Aorta (tissue), 5 donors: ENCODE measurements around the gene MAGOHB. TPM values are rescaled to one million over a fixed set of nuclear protein-coding genes. Genes with fewer than 3 reads are reported as not detected.
"Not testable (repeated sequence)": the region's sequence is repeated elsewhere in the genome, so short reads cannot be mapped to it uniquely, and the experiment has no call there.

Experiments used
- ATAC-seq: fragments of 200-7000 bp; cut with Tn5 transposase; one replicate; pipeline ENCODE4 v1.9.1; 2022; ENCODE audit warnings: moderate library complexity; ENCODE audit not compliant: low FRiP score
- DNase-seq, 2 donors: peaks; one replicate each; pipeline ENCODE4 v3.0.0-alpha.2; 2020
- H3K27ac ChIP-seq, 2 donors: one replicate each; pipeline ENCODE4 v1.5.1; 2013; ENCODE audit warnings: low read length in 2 of 2, mild to moderate bottlenecking in 2 of 2, moderate library complexity in 2 of 2, control low read depth in 1 of 2, inconsistent platforms in 1 of 2, low read depth in 1 of 2
- H3K27me3 ChIP-seq, 2 donors: one replicate each; pipeline ENCODE4 v1.6.1; 2013; ENCODE audit warnings: control low read depth in 1 of 2, low read length in 1 of 2, mild to moderate bottlenecking in 1 of 2, moderate library complexity in 1 of 2; ENCODE audit not compliant: insufficient read depth in 2 of 2, control insufficient read depth in 1 of 2
- H3K36me3 ChIP-seq, 2 donors: one replicate each; pipeline ENCODE4 v1.6.1; 2013; ENCODE audit warnings: control low read depth in 1 of 2, low read length in 1 of 2, mild to moderate bottlenecking in 1 of 2; ENCODE audit not compliant: insufficient read depth in 2 of 2, control insufficient read depth in 1 of 2
- H3K4me1 ChIP-seq, 2 donors: one replicate each; pipeline ENCODE4 v1.6.1; 2013; ENCODE audit warnings: low read length in 2 of 2, control low read depth in 1 of 2, mild to moderate bottlenecking in 1 of 2, moderate library complexity in 1 of 2; ENCODE audit not compliant: insufficient read depth in 2 of 2, control insufficient read depth in 1 of 2
- H3K4me3 ChIP-seq, 2 donors: one replicate each; pipeline ENCODE4 v1.5.1; 2013; ENCODE audit warnings: low read length in 2 of 2, control low read depth in 1 of 2, mild to moderate bottlenecking in 1 of 2
- H3K9me3 ChIP-seq: one replicate; pipeline ENCODE4 v1.6.1; 2013; ENCODE audit warnings: mild to moderate bottlenecking, low read length; ENCODE audit not compliant: control insufficient read depth
- WGBS, 2 donors: extraction: QIAGEN DNeasy Blood & Tissue Kit; methylation state at CpG; one replicate each; pipeline ENCODE4 v1.1.7; 2013; 5-methylcytosine and 5-hydroxymethylcytosine counted together
- intact Hi-C, 2 donors: fragments of 100-400 bp; cut with DNase I; formaldehyde crosslinking; loops; one replicate each; pipeline versions ENCODE4 v1.14.2 to v1.15.0; 2022
- long read RNA-seq, 2 donors: library from polyadenylated mRNA; unstranded; transcript quantifications; one replicate each; pipeline ENCODE4 v2.0.0, GENCODE V29; 2020 to 2021
- polyA plus RNA-seq, 2 donors: library from polyadenylated mRNA; stranded (reverse); fragments of 200-250 nt; gene quantifications; one replicate each; pipeline ENCODE4 v1.2.3, GENCODE V29; 2013
- total RNA-seq, 2 donors: library from RNA; stranded (reverse); fragmentation: NEBNext Ultra II Directional; extraction: Animal tissue kit (Norgen Biotek cat#: 25700); gene quantifications; one replicate each; pipeline ENCODE4 v1.2.1, GENCODE V29; 2021
- donor health status: healthy with polysubstance abuse.
- donor health status: Bipolar disorder and iron deficiency.
- donor health status: DM: no; HTN: no; CAD: no.
- donor health status: DM: no; HTN: no; CAD: no.
- donor health status: DM: yes; HTN: yes; CAD: no.

MAGOHB gene
- total RNA-seq (10 to 100 TPM; 13.6 to 18.1 TPM), polyA plus RNA-seq (10 to 100 TPM; 16.4 to 27.4 TPM)
- long read RNA-seq, donor 1, transcript MAGOHB-201 (5 exons, 2,623 nt): major isoform, 5 of 9 reads
- long read RNA-seq, donor 1, partial matches to known transcripts: 1 of 9 reads
- long read RNA-seq, donor 1, other reads (novel, unspliced or antisense): 3 of 9 reads
- long read RNA-seq, donor 2, partial matches to known transcripts: 0 of 5 reads
- long read RNA-seq, donor 2, other reads (novel, unspliced or antisense): 0 of 5 reads

DNA sequence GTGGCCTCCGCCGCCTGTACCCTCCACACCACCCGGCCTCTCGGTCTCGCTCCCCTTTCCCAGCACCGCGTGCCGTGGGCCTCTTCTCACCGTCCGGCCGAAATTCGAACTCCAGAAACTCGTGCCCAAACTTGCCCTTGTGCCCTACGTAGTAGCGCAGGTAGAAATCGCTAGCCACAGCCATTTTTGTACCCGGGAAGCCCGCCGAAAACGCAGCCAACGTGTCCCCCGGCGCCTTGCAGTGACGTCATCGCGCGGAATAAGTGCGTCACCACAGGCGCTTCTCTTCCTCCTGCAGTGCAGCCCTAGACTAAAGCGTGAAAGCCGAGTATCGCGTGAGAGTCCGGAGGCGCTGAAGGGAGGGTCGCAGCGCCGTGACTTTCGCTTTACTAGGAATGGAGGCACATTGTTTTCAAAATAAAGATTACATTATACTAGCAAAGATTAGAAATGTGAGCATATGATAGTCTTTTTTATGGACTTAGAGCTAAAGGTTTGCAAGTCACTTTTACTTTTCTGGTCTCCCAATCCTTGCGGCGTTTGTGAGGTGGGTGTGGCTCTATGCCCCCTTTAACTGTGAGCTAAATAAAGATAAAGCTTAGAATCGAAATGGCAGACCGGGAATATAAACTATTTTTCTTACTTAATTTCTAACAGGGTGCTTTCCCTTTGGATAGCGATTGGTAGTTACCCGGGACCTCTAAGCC lies at the start of gene MAGOHB:
TSS of gene MAGOHB (minus strand) at position 261 of the 707 bp plus-strand sequence. CDS start at position 184, 77 bp downstream.
- H3K4me3 ChIP-seq: peak within 1 kb of the TSS; percentile 73 to 93
- whole genome bisulfite sequencing, 2 donors: 0% methylated on average over 45 of the region's 45 CpGs
- DNase-seq: peak; percentile 97 to 99
- peak; percentile 99 for ATAC-seq
- H3K4me1 ChIP-seq: peaks cover 0 to 3% of the 10 kb centered on the region in 2 donors
- H3K9me3 ChIP-seq: no peaks in the 10 kb centered on the region
- H3K36me3 ChIP-seq: no peaks in the 10 kb centered on the region
- H3K27ac ChIP-seq: peak within 1 kb of the TSS; percentile 9 to 24
- intact Hi-C loops: loop anchor here (1.0 to 10.0 kb wide), 4 partner anchors 111 to 871 kb away; partner anchors contain the start of gene YBX3 (in 2 of the 2)
- no peaks in the 10 kb centered on the region for H3K27me3 ChIP-seq

DNA sequence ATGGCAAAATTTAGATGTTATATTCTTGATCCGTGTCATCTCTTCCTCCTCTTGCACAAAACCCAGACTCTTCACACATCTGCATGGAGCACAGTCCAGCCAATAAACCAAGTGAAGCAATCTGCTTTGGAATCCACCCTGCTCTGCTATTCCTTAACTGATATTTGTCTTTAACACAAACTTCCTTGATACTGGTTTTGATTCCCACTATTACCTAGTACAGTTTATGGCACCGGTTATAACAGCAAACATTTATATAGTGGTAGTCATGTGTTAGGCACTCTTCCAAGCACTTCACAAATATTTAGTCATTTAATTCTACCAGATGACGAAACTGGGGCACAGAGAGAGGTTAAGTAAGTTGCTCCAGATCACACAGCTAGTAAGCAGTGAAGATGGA lies 47.9 kb upstream of the MAGOHB start:
- intact Hi-C loops: no loop called here

DNA sequence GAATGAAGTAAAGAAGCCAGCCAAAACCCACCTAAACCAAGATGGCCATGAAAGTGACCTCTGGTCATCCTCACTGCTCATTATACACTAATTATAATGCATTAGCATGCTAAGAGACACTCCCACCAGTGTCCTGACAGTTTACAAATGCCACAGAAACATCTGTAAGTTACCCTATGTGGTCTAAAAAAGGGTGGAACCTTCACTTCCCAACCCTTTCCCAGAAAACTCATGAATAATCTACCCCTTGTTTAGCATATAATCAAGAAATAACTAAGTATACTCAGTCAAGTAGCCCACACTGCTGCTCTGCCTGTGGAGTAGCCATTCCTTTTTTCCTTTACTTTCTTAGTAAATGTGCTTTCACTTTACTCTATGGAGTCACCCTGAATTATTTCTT lies 40.6 kb upstream of the MAGOHB start:
- Histone ChIP-seq H3K27ac (no peak overlapping the region), H3K4me1 (no peaks in the 10 kb centered on the region), H3K4me3 (no peak overlapping the region), H3K36me3 (no peaks in the 10 kb centered on the region), H3K27me3 (no peaks in the 10 kb centered on the region), H3K9me3 (no peaks in the 10 kb centered on the region)
- no peak for DNase-seq
- intact Hi-C loops: no loop called here
- ATAC-seq: no peak

More for the DNA sequence above, 47.9 kb upstream of the MAGOHB start:
- no peak overlapping the region for H3K27ac ChIP-seq
- ATAC-seq (no peak), DNase-seq (no peak)
- no peaks in the 10 kb centered on the region for H3K36me3 ChIP-seq
- H3K4me3 ChIP-seq: no peak overlapping the region
- no peaks in the 10 kb centered on the region for H3K9me3 ChIP-seq
- H3K4me1 ChIP-seq: no peaks in the 10 kb centered on the region
- H3K27me3 ChIP-seq: no peaks in the 10 kb centered on the region
- 58 to 59% methylated on average over 3 of the region's 3 CpGs for WGBS, 2 donors

DNA sequence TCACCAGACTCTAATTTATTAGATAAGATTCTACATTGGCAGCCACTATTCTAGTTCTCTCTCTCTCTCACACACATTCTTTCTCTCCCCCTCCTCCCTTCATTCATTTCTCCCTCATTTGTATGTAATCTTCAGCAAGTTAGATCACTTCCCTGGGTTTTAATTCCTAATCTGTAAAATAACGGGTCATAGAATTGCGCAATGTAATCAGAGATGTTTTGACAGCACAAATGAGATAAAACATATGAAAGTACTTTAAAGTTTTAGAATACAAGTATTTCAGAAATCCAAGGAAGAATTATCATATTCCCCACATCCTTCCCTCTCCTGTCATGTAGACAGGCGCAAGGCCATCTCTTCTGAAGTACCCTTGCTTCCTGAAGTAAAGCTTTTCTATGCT lies 38.8 kb upstream of the MAGOHB start:
- no peaks in the 10 kb centered on the region for H3K36me3 ChIP-seq

DNA sequence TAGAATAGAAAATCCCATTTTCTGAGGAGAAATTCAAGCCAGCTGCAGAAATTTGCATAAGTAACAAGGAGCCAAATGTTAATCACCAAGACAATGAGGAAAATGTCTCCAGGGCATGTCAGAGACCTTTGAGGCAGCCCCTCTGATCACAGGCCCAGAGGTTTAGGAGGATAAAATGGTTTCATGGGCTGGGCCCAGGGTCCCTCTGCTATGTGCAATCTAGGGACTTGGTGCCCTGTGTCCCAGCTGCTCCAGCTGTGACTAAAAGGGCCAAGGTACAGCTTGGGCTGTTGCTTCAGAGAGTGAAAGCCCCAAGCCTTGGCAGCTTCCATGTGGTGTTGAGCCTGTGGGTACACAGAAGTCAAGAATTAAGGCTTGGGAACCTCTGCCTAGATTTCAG lies 33.2 kb upstream of the MAGOHB start:
- intact Hi-C loops, ATAC-seq, H3K27me3 ChIP-seq, H3K27ac ChIP-seq, H3K9me3 ChIP-seq, H3K4me3 ChIP-seq, H3K4me1 ChIP-seq, DNase-seq, H3K36me3 ChIP-seq: not testable (repeated sequence)

More for the DNA sequence above, 38.8 kb upstream of the MAGOHB start:
- no peak overlapping the region for H3K27ac ChIP-seq
- no peaks in the 10 kb centered on the region for H3K27me3 ChIP-seq
- DNase-seq (no peak), ATAC-seq (no peak)
- no peaks in the 10 kb centered on the region for H3K9me3 ChIP-seq
- no peak overlapping the region for H3K4me3 ChIP-seq
- intact Hi-C loops: no loop called here
- no peaks in the 10 kb centered on the region for H3K4me1 ChIP-seq
- 77 to 83% methylated on average over 3 of the region's 3 CpGs for WGBS, 2 donors

DNA sequence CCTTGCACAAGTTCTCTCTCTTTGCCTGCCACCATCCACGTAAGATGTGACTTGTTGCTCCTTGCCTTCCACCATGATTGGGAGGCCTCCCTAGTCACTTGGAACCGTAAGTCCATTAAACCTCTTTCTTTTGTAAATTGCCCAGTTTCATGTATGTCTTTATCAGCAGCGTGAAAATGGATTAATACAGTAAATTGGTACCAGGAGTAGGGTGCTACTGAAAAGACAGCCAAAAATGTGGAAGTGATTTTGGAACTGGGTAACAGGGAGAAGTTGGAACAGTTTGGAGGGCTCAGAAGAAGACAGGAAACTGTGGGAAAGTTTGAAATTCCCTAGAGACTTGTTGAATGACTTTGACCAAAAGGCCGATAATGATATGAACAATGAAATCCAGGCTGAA lies 32.5 kb upstream of the MAGOHB start:
- Histone ChIP-seq H3K9me3 (peaks cover 6% of the 10 kb centered on the region), H3K27ac (no peak overlapping the region), H3K36me3 (no peaks in the 10 kb centered on the region), H3K27me3 (no peaks in the 10 kb centered on the region), H3K4me1 (no peaks in the 10 kb centered on the region), H3K4me3 (no peak overlapping the region)
- 40 to 58% methylated on average over 4 of the region's 4 CpGs for WGBS, 2 donors
- no peak for ATAC-seq
- intact Hi-C loops: no loop called here
- DNase-seq: no peak

DNA sequence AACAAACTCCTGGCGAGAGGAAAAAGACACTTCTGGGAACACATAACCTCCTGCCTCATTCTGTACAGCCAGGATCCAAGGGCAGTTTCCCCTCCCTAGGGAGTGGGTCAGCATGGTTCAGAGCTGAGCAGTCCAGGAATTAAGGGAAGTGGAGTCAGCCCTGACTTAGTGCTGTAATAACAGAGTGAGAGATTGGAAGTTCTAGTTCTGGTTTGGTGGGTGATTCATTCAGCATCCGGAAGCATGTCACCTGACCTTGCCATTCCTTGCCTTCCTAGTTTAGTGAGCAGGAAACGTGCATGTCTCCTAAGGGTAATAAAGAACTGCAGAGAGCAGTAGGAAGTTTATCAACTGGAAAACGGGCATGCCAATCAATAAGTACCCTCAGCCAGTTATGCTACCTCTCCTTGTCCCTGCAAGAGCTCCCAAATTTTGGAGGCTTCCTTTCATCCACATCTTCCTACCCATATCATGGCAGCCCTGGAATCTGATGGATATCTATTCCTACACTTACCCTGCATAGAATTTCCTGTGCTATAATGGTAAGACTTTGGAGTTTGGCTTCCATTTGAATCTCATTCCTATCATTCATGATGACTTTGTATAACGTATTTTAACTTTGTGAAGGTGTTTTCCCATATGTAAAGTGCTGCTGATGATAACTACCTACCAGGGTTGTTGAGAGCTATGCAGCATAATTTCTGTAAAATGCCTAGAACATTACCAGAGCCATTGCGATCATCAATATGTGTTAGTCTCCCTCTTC lies 28.5 kb upstream of the MAGOHB start:
- 37 to 46% methylated on average over 6 of the region's 6 CpGs for WGBS, 2 donors

DNA sequence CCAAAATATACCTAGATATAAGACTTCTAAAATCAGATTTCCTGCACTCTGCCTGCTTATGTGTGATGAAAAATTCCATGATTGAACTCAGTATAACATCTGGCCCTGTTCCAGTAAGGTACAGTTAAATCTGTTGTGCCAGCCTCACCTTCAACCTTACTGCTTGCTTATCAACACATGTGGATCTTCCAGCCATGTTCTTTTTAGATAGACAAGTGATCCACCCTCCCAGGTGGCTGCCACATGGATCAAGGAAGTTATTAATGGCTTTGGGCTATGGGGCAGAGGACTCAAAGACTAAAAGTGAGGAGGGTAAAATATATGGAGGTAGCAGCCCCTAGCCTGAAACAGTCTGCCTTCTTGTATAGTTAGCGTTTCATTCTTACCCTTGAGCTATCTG lies 25.3 kb upstream of the MAGOHB start:
- no peaks in the 10 kb centered on the region for H3K4me1 ChIP-seq

More for the DNA sequence above, 28.5 kb upstream of the MAGOHB start:
- DNase-seq (no peak), ATAC-seq (no peak)
- H3K36me3 ChIP-seq: no peaks in the 10 kb centered on the region
- no peaks in the 10 kb centered on the region for H3K27me3 ChIP-seq
- no peak overlapping the region for H3K27ac ChIP-seq
- no peak overlapping the region for H3K4me3 ChIP-seq
- peaks cover 6% of the 10 kb centered on the region for H3K9me3 ChIP-seq
- H3K4me1 ChIP-seq: no peaks in the 10 kb centered on the region
- intact Hi-C loops: no loop called here

More for the DNA sequence above, 25.3 kb upstream of the MAGOHB start:
- no peak for ATAC-seq
- intact Hi-C loops: no loop called here
- Histone ChIP-seq H3K36me3 (no peaks in the 10 kb centered on the region), H3K27ac (no peak overlapping the region), H3K9me3 (no peaks in the 10 kb centered on the region), H3K4me3 (no peak overlapping the region), H3K27me3 (no peaks in the 10 kb centered on the region)
- WGBS, 2 donors: 69 to 81% methylated on average over 1 of the region's 1 CpG
- no peak for DNase-seq
